Stimulated activated naive B cell treated with anti-CD40 and anti-IgM and Interleukin-4, amounts not matched to agents 10 μg/mL and 1 μg/mL and 100 μg/mL, for 72 hours (primary cell): ENCODE data around the gene HECTD4.

Experiments used
- ATAC-seq, 2 donors: fragments of 150-1000 bp; cut with Tn5 transposase; replicated peaks; 2 replicates each; pipeline ENCODE4 v1.10.0; 2021; ENCODE audit warnings: moderate library complexity in 1 of 2
- DNase-seq: peaks from one replicate; pipeline ENCODE4 v3.0.0; 2021
- H3K27ac Mint-ChIP-seq: one replicate; pipeline ENCODE4 v1.8.0; 2022; ENCODE audit warnings: mild to moderate bottlenecking, mixed read lengths
- H3K27me3 Mint-ChIP-seq, 2 donors: one replicate each; pipeline ENCODE4 v1.8.0; 2022; ENCODE audit warnings: mixed read lengths in 2 of 2
- H3K36me3 Mint-ChIP-seq, 2 donors: one replicate each; pipeline ENCODE4 v1.8.0; 2022; ENCODE audit warnings: mixed read lengths in 2 of 2, mild to moderate bottlenecking in 1 of 2
- H3K4me1 Mint-ChIP-seq, 2 donors: one replicate each; pipeline ENCODE4 v1.8.0; 2022; ENCODE audit warnings: mixed read lengths in 2 of 2, mild to moderate bottlenecking in 1 of 2
- H3K4me3 Mint-ChIP-seq, 2 donors: one replicate each; pipeline ENCODE4 v1.8.0; 2022; ENCODE audit warnings: mild to moderate bottlenecking in 2 of 2, mixed read lengths in 2 of 2, moderate library complexity in 1 of 2
- H3K9me3 Mint-ChIP-seq, 2 donors: one replicate each; pipeline ENCODE4 v1.8.0; 2022; ENCODE audit warnings: mixed read lengths in 2 of 2, mild to moderate bottlenecking in 1 of 2

Gene HECTD4

DNA sequence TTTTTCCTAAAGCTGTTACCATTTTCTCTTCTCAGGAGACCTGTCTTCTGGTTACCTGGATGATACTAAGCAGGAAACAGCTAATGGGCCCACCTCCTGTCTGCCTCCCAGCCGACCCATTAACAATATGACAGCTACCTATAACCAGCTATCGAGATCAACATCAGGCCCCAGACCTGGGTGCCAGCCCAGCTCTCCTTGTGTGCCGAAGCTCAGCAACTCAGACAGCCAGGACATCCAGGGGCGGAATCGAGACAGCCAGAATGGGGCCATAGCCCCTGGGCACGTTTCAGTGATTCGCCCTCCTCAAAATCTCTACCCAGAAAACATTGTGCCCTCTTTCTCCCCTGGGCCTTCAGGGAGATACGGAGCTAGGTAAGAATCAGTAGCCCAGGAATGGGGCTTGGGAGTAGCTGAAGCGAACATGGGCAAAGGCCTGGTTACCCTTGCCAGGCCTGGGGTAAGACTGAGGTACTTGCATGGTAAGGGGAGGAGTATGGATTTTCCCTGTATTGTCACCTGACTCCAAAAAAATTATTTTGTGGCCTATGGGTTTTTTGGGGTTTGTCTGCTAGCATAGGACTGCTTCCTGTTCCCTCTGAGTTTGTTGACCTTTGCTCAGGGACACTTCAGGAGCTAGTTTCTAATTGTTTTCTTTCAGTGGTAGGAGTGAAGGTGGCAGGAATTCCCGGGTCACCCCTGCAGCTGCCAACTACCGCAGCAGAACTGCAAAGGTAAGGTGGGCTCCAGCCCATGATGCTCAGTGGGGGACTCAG lies 230.3 kb downstream of the HECTD4 start:
- Mint-ChIP-seq H3K4me3 (peak overlapping the region; percentile 49 to 53), H3K9me3 (peaks cover 10 to 13% of the 10 kb centered on the region in 2 donors), H3K27ac (peak overlapping the region; percentile 77), H3K4me1 (peaks cover 21 to 28% of the 10 kb centered on the region in 2 donors), H3K27me3 (no peaks in the 10 kb centered on the region), H3K36me3 (peaks cover 68 to 74% of the 10 kb centered on the region in 2 donors)
- ATAC-seq (peak; percentile 61 to 72), DNase-seq (no peak)

DNA sequence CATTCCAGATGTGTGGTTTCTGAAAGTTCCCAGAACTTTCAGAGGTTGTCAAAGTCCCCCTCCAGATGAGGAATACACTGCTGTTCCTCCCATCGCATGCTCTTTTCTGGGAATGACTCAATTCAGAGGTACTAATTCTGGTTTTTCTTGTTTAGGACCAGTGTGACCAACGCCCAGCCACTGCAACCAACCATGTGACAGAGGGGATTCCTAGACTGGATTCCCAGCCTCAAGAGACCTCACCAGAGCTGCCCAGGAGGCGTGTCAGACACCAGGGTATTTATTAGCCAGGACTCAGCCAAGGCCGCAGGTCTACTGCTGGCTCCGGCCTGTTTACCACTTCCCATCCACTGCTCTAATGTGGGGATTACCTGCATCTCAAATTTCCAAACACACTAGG lies 232.6 kb downstream of the HECTD4 start:
- Mint-ChIP-seq H3K27me3 (no peaks in the 10 kb centered on the region), H3K36me3 (peaks cover 67 to 70% of the 10 kb centered on the region in 2 donors), H3K9me3 (peaks cover 0 to 3% of the 10 kb centered on the region in 2 donors), H3K4me3 (no peak overlapping the region), H3K4me1 (peaks cover 27 to 29% of the 10 kb centered on the region in 2 donors), H3K27ac (peak overlapping the region; percentile 20)
- DNase-seq: no peak
- peak; percentile 25 to 55 for ATAC-seq

DNA sequence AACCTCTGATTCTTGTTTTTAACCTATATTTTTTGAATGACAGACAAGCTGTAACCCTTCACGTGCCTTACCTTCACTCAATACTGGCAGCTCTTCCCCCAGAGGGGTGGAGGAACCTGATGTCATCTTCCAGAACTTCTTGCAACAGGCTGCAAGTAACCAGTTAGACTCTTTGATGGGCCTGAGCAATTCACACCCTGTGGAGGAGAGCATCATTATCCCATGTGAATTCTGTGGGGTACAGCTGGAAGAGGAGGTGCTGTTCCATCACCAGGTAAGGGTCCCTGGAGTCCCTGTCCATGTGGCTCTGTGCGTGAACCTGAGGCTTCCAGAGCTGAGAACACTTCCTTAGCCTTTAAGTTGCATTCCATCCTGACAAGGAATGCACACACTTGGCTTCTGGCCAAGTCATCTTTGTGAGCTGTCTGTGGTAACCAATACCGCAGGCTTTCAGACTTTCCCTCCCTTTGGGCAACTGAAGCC lies 234.2 kb downstream of the HECTD4 start:
- Mint-ChIP-seq H3K4me1 (peaks cover 26 to 29% of the 10 kb centered on the region in 2 donors), H3K9me3 (no peaks in the 10 kb centered on the region), H3K27ac (peak overlapping the region; percentile 78), H3K36me3 (peaks cover 61 to 66% of the 10 kb centered on the region in 2 donors), H3K4me3 (no peak overlapping the region), H3K27me3 (no peaks in the 10 kb centered on the region)
- DNase-seq: no peak
- ATAC-seq: no peak

GRCh38 chr12:112146123-112146522 lies 236.1 kb downstream of the HECTD4 start:
- no peak overlapping the region for H3K27ac Mint-ChIP-seq
- no peak for DNase-seq
- H3K27me3 Mint-ChIP-seq: no peaks in the 10 kb centered on the region
- no peak for ATAC-seq
- no peaks in the 10 kb centered on the region for H3K9me3 Mint-ChIP-seq
- peaks cover 9 to 15% of the 10 kb centered on the region in 2 donors for H3K4me1 Mint-ChIP-seq
- H3K4me3 Mint-ChIP-seq: no peak overlapping the region
- peaks cover 47 to 59% of the 10 kb centered on the region in 2 donors for H3K36me3 Mint-ChIP-seq

GRCh38 chr12:112140728-112141127 lies 241.5 kb downstream of the HECTD4 start:
- Mint-ChIP-seq H3K4me3 (no peak overlapping the region), H3K9me3 (no peaks in the 10 kb centered on the region), H3K36me3 (peaks cover 28 to 46% of the 10 kb centered on the region in 2 donors), H3K27me3 (no peaks in the 10 kb centered on the region), H3K27ac (no peak overlapping the region), H3K4me1 (peaks cover 0 to 3% of the 10 kb centered on the region in 2 donors)
- ATAC-seq: no peak
- DNase-seq: no peak

- no peak overlapping the region for H3K4me3 Mint-ChIP-seq
- no peak overlapping the region for H3K27ac Mint-ChIP-seq
- peaks cover 10 to 12% of the 10 kb centered on the region in 2 donors for H3K36me3 Mint-ChIP-seq
- no peaks in the 10 kb centered on the region for H3K27me3 Mint-ChIP-seq
- H3K9me3 Mint-ChIP-seq: no peaks in the 10 kb centered on the region
- no peak for DNase-seq
- ATAC-seq: no peak
- H3K4me1 Mint-ChIP-seq: peaks cover 2 to 24% of the 10 kb centered on the region in 2 donors
Measured at GRCh38 chr12:112134731-112135130, 247.5 kb downstream of the HECTD4 start.

DNA sequence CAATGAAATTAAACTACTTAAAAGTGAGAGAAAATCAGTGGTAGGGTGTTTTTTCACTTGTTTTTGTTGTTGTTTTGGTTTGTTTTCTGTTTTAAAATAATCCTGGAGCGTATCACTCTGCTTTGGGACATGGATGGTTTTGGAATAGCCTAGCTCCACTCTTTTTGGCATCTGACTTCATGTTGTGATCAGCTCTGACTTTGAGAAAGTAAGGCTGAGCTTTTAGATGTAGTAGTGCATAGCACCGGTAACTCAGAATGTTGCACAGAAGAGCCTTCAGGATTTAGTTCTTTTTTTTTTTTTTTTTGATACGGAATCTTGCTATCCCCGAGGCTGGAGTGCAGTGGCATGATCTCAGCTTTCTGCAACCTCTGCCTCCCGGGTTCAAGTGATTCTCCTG lies 248.8 kb downstream of the HECTD4 start:
- ATAC-seq (no peak), DNase-seq (no peak)
- no peaks in the 10 kb centered on the region for H3K27me3 Mint-ChIP-seq
- peaks cover 4 to 35% of the 10 kb centered on the region in 2 donors for H3K4me1 Mint-ChIP-seq
- H3K4me3 Mint-ChIP-seq: no peak overlapping the region
- H3K27ac Mint-ChIP-seq: no peak overlapping the region
- H3K36me3 Mint-ChIP-seq: peaks cover 7 to 10% of the 10 kb centered on the region in 2 donors
- H3K9me3 Mint-ChIP-seq: no peaks in the 10 kb centered on the region

DNA sequence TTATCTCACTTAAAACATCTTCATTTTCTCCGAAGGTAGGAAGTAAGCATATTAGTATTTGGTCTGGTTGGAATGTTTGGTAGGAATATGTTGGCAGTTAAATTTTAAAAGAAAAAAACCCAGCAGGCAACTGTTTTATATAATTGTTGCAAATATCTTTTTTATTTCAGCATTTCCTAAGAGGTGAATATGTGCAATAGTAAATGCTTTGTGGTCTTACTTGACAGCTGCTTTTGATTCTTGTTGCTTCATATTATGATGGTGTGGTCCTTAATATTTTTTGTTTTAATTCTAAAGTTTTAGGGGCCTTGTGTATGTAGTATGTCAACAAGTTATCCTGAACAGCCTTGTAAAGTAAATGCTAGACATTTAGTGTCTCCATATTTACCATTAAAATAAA lies 250.5 kb downstream of the HECTD4 start:
- H3K9me3 Mint-ChIP-seq: no peaks in the 10 kb centered on the region
- DNase-seq: no peak
- H3K36me3 Mint-ChIP-seq: peaks cover 10 to 15% of the 10 kb centered on the region in 2 donors
- ATAC-seq: no peak
- H3K4me3 Mint-ChIP-seq: peak overlapping the region in 1 of 2 donors; percentile 30
- H3K27ac Mint-ChIP-seq: no peak overlapping the region
- H3K4me1 Mint-ChIP-seq: peaks cover 14 to 50% of the 10 kb centered on the region in 2 donors
- H3K27me3 Mint-ChIP-seq: no peaks in the 10 kb centered on the region

DNA sequence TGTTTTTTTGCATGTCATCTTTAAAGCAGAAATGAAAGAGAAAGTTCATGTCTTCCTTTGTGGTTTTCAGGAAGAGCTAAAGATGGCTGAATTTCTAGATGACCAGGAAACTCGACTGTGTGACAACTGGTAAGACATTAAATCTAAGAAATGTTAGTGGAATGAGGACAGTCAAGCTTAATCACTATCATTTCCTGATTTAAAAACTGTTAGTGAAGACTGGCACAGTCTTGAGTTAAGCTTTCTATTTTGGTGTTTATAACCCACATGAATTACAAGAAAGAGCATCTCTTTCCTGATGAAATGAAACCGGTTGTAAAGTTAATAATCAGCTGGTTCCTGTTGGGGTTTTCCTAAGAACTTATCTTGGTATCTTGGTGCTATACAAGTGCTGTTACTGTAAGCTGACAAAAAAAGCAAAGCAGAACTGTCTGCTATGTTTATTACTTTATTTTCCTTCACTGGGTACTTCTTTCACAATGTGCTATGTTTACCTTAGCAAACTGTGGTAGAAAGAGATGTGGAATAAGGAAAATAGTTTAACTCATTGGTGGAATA lies 251.7 kb downstream of the HECTD4 start:
- Mint-ChIP-seq H3K36me3 (peaks cover 10 to 15% of the 10 kb centered on the region in 2 donors), H3K9me3 (no peaks in the 10 kb centered on the region), H3K27me3 (no peaks in the 10 kb centered on the region), H3K4me1 (peaks cover 14 to 55% of the 10 kb centered on the region in 2 donors), H3K27ac (peak overlapping the region; percentile 80), H3K4me3 (peak overlapping the region; percentile 59 to 61)
- peak; percentile 83 to 86 for ATAC-seq
- no peak for DNase-seq

- Mint-ChIP-seq H3K36me3 (peaks cover 8 to 12% of the 10 kb centered on the region in 2 donors), H3K4me1 (peaks cover 11 to 46% of the 10 kb centered on the region in 2 donors), H3K27ac (peak overlapping the region; percentile 56), H3K9me3 (no peaks in the 10 kb centered on the region), H3K27me3 (no peaks in the 10 kb centered on the region), H3K4me3 (peak overlapping the region; percentile 86 to 95)
- no peak for ATAC-seq
- DNase-seq: no peak
Measured at GRCh38 chr12:112126911-112127310, 255.3 kb downstream of the HECTD4 start.

GRCh38 chr12:112126000-112126438 lies 256.2 kb downstream of the HECTD4 start:
- no peaks in the 10 kb centered on the region for H3K27me3 Mint-ChIP-seq
- peaks cover 11 to 38% of the 10 kb centered on the region in 2 donors for H3K4me1 Mint-ChIP-seq
- H3K27ac Mint-ChIP-seq: peak overlapping the region; percentile 92
- no peaks in the 10 kb centered on the region for H3K9me3 Mint-ChIP-seq
- DNase-seq (no peak), ATAC-seq (no peak)
- peaks cover 6 to 7% of the 10 kb centered on the region in 2 donors for H3K36me3 Mint-ChIP-seq
- peak overlapping the region; percentile 86 to 95 for H3K4me3 Mint-ChIP-seq

DNA sequence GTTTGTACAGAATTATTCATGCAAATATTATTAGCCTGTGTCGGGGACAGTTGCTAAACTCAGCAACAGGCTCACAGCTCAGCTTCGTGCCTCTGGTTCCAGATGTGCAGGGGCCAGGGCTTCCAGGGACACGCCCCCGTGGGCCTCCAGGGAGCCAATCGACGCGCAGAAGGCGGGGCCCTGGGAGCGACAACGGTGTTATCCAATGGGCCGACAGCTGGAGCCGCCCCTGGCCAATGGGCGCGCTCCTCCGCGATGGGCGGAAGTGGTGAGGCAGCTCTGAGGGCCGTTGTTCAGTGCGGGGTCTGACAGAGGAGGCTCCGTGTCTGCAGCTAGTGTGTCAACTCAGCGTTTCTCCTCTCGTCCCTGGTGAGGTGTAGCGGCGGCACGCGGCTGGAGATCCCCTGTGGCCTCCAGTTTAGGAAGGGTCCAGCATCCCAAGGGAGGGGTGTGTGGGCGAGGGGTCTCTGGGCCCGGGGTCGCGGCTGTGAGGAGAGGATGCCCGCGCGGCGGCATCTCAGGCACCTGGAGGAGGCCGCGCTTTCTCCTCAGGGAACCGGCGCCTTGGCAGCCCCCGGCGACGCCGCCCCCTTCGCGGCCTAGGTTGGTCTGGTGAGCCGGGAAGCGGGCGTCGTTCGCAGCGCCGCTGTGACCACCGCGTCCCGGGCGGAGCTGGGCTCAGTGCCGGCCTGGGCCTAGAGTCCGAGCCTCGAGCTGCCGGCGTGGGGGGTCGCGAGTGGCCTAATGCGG lies 256.8 kb downstream of the HECTD4 start, which contains the start of gene TRAFD1:
Gene TRAFD1, plus strand, starts transcription at position 311 of the 750 bp plus-strand sequence. CDS start 4,963 bp downstream, outside the sequence.
- ATAC-seq: peak; percentile 99 to 100
- Mint-ChIP-seq H3K4me1 (peaks cover 11 to 35% of the 10 kb centered on the region in 2 donors), H3K9me3 (no peaks in the 10 kb centered on the region), H3K27ac (peak within 1 kb of the TSS; percentile 92), H3K36me3 (peaks cover 6% of the 10 kb centered on the region in 2 donors), H3K27me3 (no peaks in the 10 kb centered on the region), H3K4me3 (peak within 1 kb of the TSS; percentile 86 to 95)
- peak; percentile 98 for DNase-seq

DNA sequence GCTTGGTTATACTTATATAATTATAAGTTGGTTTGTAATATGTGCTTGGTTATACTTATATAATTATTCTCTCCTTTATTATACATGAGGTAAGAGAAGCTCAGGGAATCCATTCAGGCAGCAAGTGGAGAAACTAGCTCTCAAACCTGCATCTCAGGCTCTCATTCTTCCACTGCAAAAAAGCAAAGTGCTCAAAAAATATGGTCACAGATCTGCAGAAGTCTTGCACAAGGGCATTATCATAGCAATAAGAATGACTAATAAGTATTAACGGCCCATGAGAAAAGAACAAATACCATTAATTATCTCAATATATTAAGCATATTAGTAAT lies 257.3 kb downstream of the HECTD4 start:
- no peak overlapping the region for H3K4me3 Mint-ChIP-seq
- no peaks in the 10 kb centered on the region for H3K27me3 Mint-ChIP-seq
- DNase-seq (no peak), ATAC-seq (no peak)
- H3K4me1 Mint-ChIP-seq: peaks cover 11 to 32% of the 10 kb centered on the region in 2 donors
- no peaks in the 10 kb centered on the region for H3K9me3 Mint-ChIP-seq
- no peak overlapping the region for H3K27ac Mint-ChIP-seq
- H3K36me3 Mint-ChIP-seq: peaks cover 4 to 6% of the 10 kb centered on the region in 2 donors
